Neuronal stem cell (in vitro differentiated cells): ENCODE results near the gene KIF6.
"Not testable (repeated sequence)": the region's sequence is repeated elsewhere in the genome, so short reads cannot be mapped to it uniquely, and the experiment has no call there.

Source experiments
- DNase-seq: peaks from one replicate; pipeline ENCODE4 v3.0.0-alpha.2; 2013; ENCODE audit warnings: low spot score
- H2AFZ ChIP-seq: one replicate; pipeline ENCODE4 v1.6.1; 2013; ENCODE audit warnings: mild to moderate bottlenecking, low read length, inconsistent platforms
- H2AK5ac ChIP-seq: 2 replicates; pipeline ENCODE4 v1.6.1; 2013; ENCODE audit warnings: low read depth, mild to moderate bottlenecking, inconsistent platforms, low read length, moderate library complexity, mixed read lengths
- H2BK120ac ChIP-seq: 2 replicates; pipeline ENCODE4 v1.6.1; 2013; ENCODE audit warnings: low read depth, mild to moderate bottlenecking, inconsistent platforms, low read length, moderate library complexity, mixed read lengths
- H2BK12ac ChIP-seq: one replicate; pipeline ENCODE4 v1.6.1; 2013; ENCODE audit warnings: low read length, inconsistent platforms
- H2BK15ac ChIP-seq: 2 replicates; pipeline ENCODE4 v1.6.1; 2013; ENCODE audit warnings: mild to moderate bottlenecking, low read length, inconsistent platforms, mixed read lengths
- H2BK5ac ChIP-seq: one replicate; pipeline ENCODE4 v1.6.1; 2013; ENCODE audit warnings: inconsistent platforms, mild to moderate bottlenecking, low read length, moderate library complexity
- H3K14ac ChIP-seq: one replicate; pipeline ENCODE4 v1.6.1; 2013; ENCODE audit warnings: low read length, inconsistent platforms
- H3K18ac ChIP-seq: 2 replicates; pipeline ENCODE4 v1.6.1; 2013; ENCODE audit warnings: low read length, inconsistent platforms
- H3K23ac ChIP-seq: 2 replicates; pipeline ENCODE4 v1.6.1; 2013; ENCODE audit warnings: low read depth, mild to moderate bottlenecking, mixed read lengths, low read length, inconsistent platforms; ENCODE audit not compliant: poor library complexity
- H3K27ac ChIP-seq: replicated peaks from 3 replicates; pipeline ENCODE4 v1.5.1; 2013; ENCODE audit warnings: low read length, inconsistent platforms
- H3K27me3 ChIP-seq, 3 experiments: 2 replicates each; pipeline ENCODE4 v1.6.1; 2013; ENCODE audit warnings: low read length in 3 of 3, mild to moderate bottlenecking in 2 of 3, inconsistent platforms in 1 of 3, low read depth in 1 of 3, mixed read lengths in 1 of 3, moderate library complexity in 1 of 3; ENCODE audit not compliant: control insufficient read depth in 3 of 3, insufficient read depth in 3 of 3
- H3K36me3 ChIP-seq, 2 donors: replicated peaks in 1 of 2; 2 replicates each; pipeline ENCODE4 v1.6.1; 2013; ENCODE audit warnings: low read length in 2 of 2; ENCODE audit not compliant: control insufficient read depth in 2 of 2, insufficient read depth in 2 of 2
- H3K4ac ChIP-seq: 2 replicates; pipeline ENCODE4 v1.6.1; 2013; ENCODE audit warnings: inconsistent platforms, mild to moderate bottlenecking, low read length, moderate library complexity
- H3K4me1 ChIP-seq, 2 donors: 1 replicate in 1 of 2; 2 replicates in 1 of 2; pipeline ENCODE4 v1.6.1; 2013; ENCODE audit warnings: low read length in 2 of 2, low read depth in 1 of 2; ENCODE audit not compliant: control insufficient read depth in 2 of 2, insufficient read depth in 1 of 2
- H3K4me2 ChIP-seq: one replicate; pipeline ENCODE4 v1.6.1; 2013; ENCODE audit warnings: mild to moderate bottlenecking, low read length, inconsistent platforms; ENCODE audit not compliant: insufficient read depth, poor library complexity, severe bottlenecking
- H3K4me3 ChIP-seq, 2 donors: 2 replicates each; pipeline ENCODE4 v1.5.1; 2013; ENCODE audit warnings: low read length in 2 of 2, mild to moderate bottlenecking in 2 of 2, inconsistent platforms in 1 of 2, moderate library complexity in 1 of 2
- H3K79me1 ChIP-seq: one replicate; pipeline ENCODE4 v1.6.1; 2013; ENCODE audit warnings: low read depth, mild to moderate bottlenecking, inconsistent platforms, low read length, moderate library complexity
- H3K9ac ChIP-seq: one replicate; pipeline ENCODE4 v1.6.1; 2013; ENCODE audit warnings: mild to moderate bottlenecking, low read depth, low read length, inconsistent platforms; ENCODE audit not compliant: poor library complexity
- H3K9me3 ChIP-seq, 2 donors: replicated peaks in 1 of 2; 2 replicates each; pipeline versions ENCODE3 to v1.6.1; 2013; ENCODE audit warnings: low read length in 2 of 2, mild to moderate bottlenecking in 2 of 2, inconsistent platforms in 1 of 2, low read depth in 1 of 2, mixed read lengths in 1 of 2, moderate library complexity in 1 of 2; ENCODE audit not compliant: control insufficient read depth in 2 of 2, insufficient read depth in 1 of 2
- H4K8ac ChIP-seq: one replicate; pipeline ENCODE4 v1.6.1; 2013; ENCODE audit warnings: low read depth, mild to moderate bottlenecking, inconsistent platforms, low read length, moderate library complexity
- H4K91ac ChIP-seq: one replicate; pipeline ENCODE4 v1.6.1; 2013; ENCODE audit warnings: low read length, low read depth, mild to moderate bottlenecking, inconsistent platforms; ENCODE audit not compliant: poor library complexity
- WGBS, 2 donors: extraction: QIAGEN DNeasy Blood & Tissue Kit; methylation state at CpG; one replicate each; pipeline ENCODE4 v1.1.7; 2013; ENCODE audit warnings: missing lambda C conversion rate in 2 of 2, mixed read lengths in 1 of 2; ENCODE audit not compliant: insufficient read length in 2 of 2, insufficient replicate concordance in 1 of 2; ENCODE audit errors: extremely low coverage in 2 of 2; 5-methylcytosine and 5-hydroxymethylcytosine counted together

The KIF6 gene

GRCh38 chr6:39508515-39508914 lies 216.7 kb downstream of the KIF6 start:
- Histone ChIP-seq H3K27ac (no peak overlapping the region), H2AFZ (peak overlapping the region; percentile 81), H3K4me1 (peaks cover 0 to 3% of the 10 kb centered on the region in 2 donors), H3K36me3 (no peaks in the 10 kb centered on the region), H3K23ac (no peak overlapping the region), H2BK5ac (no peak overlapping the region), H2AK5ac (no peak overlapping the region), H3K4me3 (no peak overlapping the region), H2BK12ac (no peak overlapping the region), H3K14ac (no peak overlapping the region), H2BK120ac (no peak overlapping the region), H3K18ac (no peak overlapping the region), H3K27me3 (no peaks in the 10 kb centered on the region), H4K91ac (no peak overlapping the region), H3K9me3 (no peaks in the 10 kb centered on the region), H2BK15ac (no peak overlapping the region), H4K8ac (no peak overlapping the region), H3K4me2 (peak overlapping the region; percentile 14), H3K79me1 (no peaks in the 10 kb centered on the region), H3K9ac (no peak overlapping the region), H3K4ac (no peak overlapping the region)
- peak; percentile 21 for DNase-seq
- no CpG with 5 or more reads among the region's 9 CpGs for WGBS, 2 donors

- Histone ChIP-seq H2BK5ac (no peak overlapping the region), H2BK15ac (no peak overlapping the region), H3K4me2 (no peak overlapping the region), H3K27ac (no peak overlapping the region), H3K18ac (no peak overlapping the region), H3K23ac (no peak overlapping the region), H4K8ac (no peak overlapping the region), H3K4ac (no peak overlapping the region), H2BK12ac (no peak overlapping the region), H3K79me1 (no peaks in the 10 kb centered on the region), H2BK120ac (no peak overlapping the region), H2AFZ (no peak overlapping the region), H3K27me3 (no peaks in the 10 kb centered on the region), H3K9me3 (no peaks in the 10 kb centered on the region), H3K36me3 (no peaks in the 10 kb centered on the region), H3K4me1 (peaks cover 0 to 3% of the 10 kb centered on the region in 2 donors), H2AK5ac (no peak overlapping the region), H3K14ac (no peak overlapping the region), H3K4me3 (no peak overlapping the region), H4K91ac (no peak overlapping the region), H3K9ac (no peak overlapping the region)
- DNase-seq, result no peak
- WGBS, 2 donors, result no CpG with 5 or more reads among the region's 3 CpGs
Observed at GRCh38 chr6:39507331-39507998, 217.7 kb downstream of the KIF6 start.

- H3K4me3 ChIP-seq, H3K23ac ChIP-seq: not testable (repeated sequence)
- WGBS, 2 donors, result no CpG with 5 or more reads among the region's 3 CpGs
Observed at GRCh38 chr6:39502362-39502955, 222.7 kb downstream of the KIF6 start.

GRCh38 chr6:39499053-39499452 lies 226.2 kb downstream of the KIF6 start:
- Histone ChIP-seq H3K79me1 (no peaks in the 10 kb centered on the region), H3K27ac (no peak overlapping the region), H3K9ac (no peak overlapping the region), H2BK15ac (no peak overlapping the region), H3K27me3 (no peaks in the 10 kb centered on the region), H3K4me1 (no peaks in the 10 kb centered on the region), H3K36me3 (no peaks in the 10 kb centered on the region), H3K4ac (no peak overlapping the region), H3K14ac (no peak overlapping the region), H2BK5ac (no peak overlapping the region), H4K91ac (no peak overlapping the region), H3K18ac (no peak overlapping the region), H4K8ac (no peak overlapping the region), H3K4me2 (no peak overlapping the region), H2BK12ac (no peak overlapping the region), H2AFZ (no peak overlapping the region), H3K9me3 (no peaks in the 10 kb centered on the region), H2AK5ac (no peak overlapping the region), H3K4me3 (no peak overlapping the region), H2BK120ac (no peak overlapping the region), H3K23ac (no peak overlapping the region)
- no peak for DNase-seq

More at GRCh38 chr6:39502362-39502955, 222.7 kb downstream of the KIF6 start:
- H2AFZ ChIP-seq, H2BK12ac ChIP-seq, H3K18ac ChIP-seq, H2BK120ac ChIP-seq, H4K91ac ChIP-seq, H3K9ac ChIP-seq, H3K36me3 ChIP-seq, H3K4ac ChIP-seq, H3K4me1 ChIP-seq, H3K27me3 ChIP-seq, H3K14ac ChIP-seq, H3K79me1 ChIP-seq, H3K27ac ChIP-seq, H3K9me3 ChIP-seq, H2BK15ac ChIP-seq, H2BK5ac ChIP-seq, H4K8ac ChIP-seq, H3K4me2 ChIP-seq, H2AK5ac ChIP-seq, DNase-seq: not testable (repeated sequence)
